GOT3 (cell line): ENCODE results near the gene MAP3K12.
"Not testable (repeated sequence)": the region's sequence is repeated elsewhere in the genome, so short reads cannot be mapped to it uniquely, and the experiment has no call there.

ENCODE experiments used
- DNase-seq: peaks from one replicate; lab custom pipeline; 2025; ENCODE audit warnings: mixed read lengths; lab: John Stamatoyannopoulos, UW

MAP3K12 gene

GRCh38 chr12:53499266-53500141, at the start of gene MAP3K12:
Gene MAP3K12 (minus strand): TSS chr12:53499458. CDS start chr12:53487391, 12,067 bp downstream.
- peak; percentile 55 for DNase-seq

GRCh38 chr12:53548354-53548753, 49.1 kb upstream of the MAP3K12 start:
- DNase-seq, result not testable (repeated sequence)

GRCh38 chr12:53543539-53543938, 44.3 kb upstream of the MAP3K12 start:
- DNase-seq, result no peak

GRCh38 chr12:53539526-53539925, 40.3 kb upstream of the MAP3K12 start:
- DNase-seq, result no peak

GRCh38 chr12:53538209-53538689, 39.0 kb upstream of the MAP3K12 start:
- DNase-seq, result no peak

GRCh38 chr12:53536962-53537361, 37.7 kb upstream of the MAP3K12 start:
- DNase-seq, result no peak

- DNase-seq, result no peak
Observed at GRCh38 chr12:53533471-53533870, 34.2 kb upstream of the MAP3K12 start.

GRCh38 chr12:53532524-53533445, 33.5 kb upstream of the MAP3K12 start:
- DNase-seq, result no peak

- DNase-seq, result no peak
Observed at GRCh38 chr12:53532021-53532420, 32.8 kb upstream of the MAP3K12 start.

GRCh38 chr12:53530920-53531319, 31.7 kb upstream of the MAP3K12 start:
- no peak for DNase-seq

GRCh38 chr12:53530061-53530460, 30.8 kb upstream of the MAP3K12 start:
- no peak for DNase-seq

GRCh38 chr12:53524476-53524875, 25.2 kb upstream of the MAP3K12 start:
- DNase-seq, result no peak

- DNase-seq, result no peak
Observed at GRCh38 chr12:53523131-53523530, 23.9 kb upstream of the MAP3K12 start.

GRCh38 chr12:53518381-53518780, 19.1 kb upstream of the MAP3K12 start:
- no peak for DNase-seq

GRCh38 chr12:53516758-53517455, 17.6 kb upstream of the MAP3K12 start:
- DNase-seq, result no peak

GRCh38 chr12:53515291-53515680, 16.0 kb upstream of the MAP3K12 start:
- DNase-seq, result no peak

- DNase-seq, result no peak
Observed at GRCh38 chr12:53514628-53515290, 15.5 kb upstream of the MAP3K12 start.

GRCh38 chr12:53513712-53514410, 14.6 kb upstream of the MAP3K12 start:
- no peak for DNase-seq

GRCh38 chr12:53510181-53510812, 11.0 kb upstream of the MAP3K12 start:
- DNase-seq, result no peak

- peak; percentile 40 for DNase-seq
Observed at GRCh38 chr12:53508534-53509170, 9.4 kb upstream of the MAP3K12 start.
